Calu3 (cell line): ENCODE results near the gene CELF4. TPM values are rescaled to one million over a fixed set of nuclear protein-coding genes. Genes with fewer than 3 reads are reported as not detected.

Experiments used
- BruUV-seq: library from RNA; stranded (reverse); fragments of 400-500 nt; replicated peaks from 2 replicates; lab custom pipeline; 2021; lab: Mats Ljungman, UMichigan
- CTCF ChIA-PET: fragments of 300-600 bp; sonication (Branson Sonifier 250); formaldehyde crosslinking; loops from one replicate; lab custom pipeline; 2022; ENCODE audit warnings: antibody characterized with exemption; lab: Charles Lee
- DNase-seq: peaks from one replicate; pipeline ENCODE4 v3.0.0; 2022
- H3K27ac Mint-ChIP-seq: one replicate; pipeline ENCODE4 v1.8.0; 2022; ENCODE audit warnings: mixed read lengths; ENCODE audit not compliant: unreplicated experiment
- H3K27me3 Mint-ChIP-seq: one replicate; pipeline ENCODE4 v1.8.0; 2022; ENCODE audit warnings: mixed read lengths; ENCODE audit not compliant: unreplicated experiment
- H3K36me3 Mint-ChIP-seq: one replicate; pipeline ENCODE4 v1.8.0; 2022; ENCODE audit warnings: mild to moderate bottlenecking, moderate library complexity, mixed read lengths; ENCODE audit not compliant: insufficient read depth, unreplicated experiment
- H3K4me1 Mint-ChIP-seq: one replicate; pipeline ENCODE4 v1.8.0; 2022; ENCODE audit warnings: mild to moderate bottlenecking, low read depth, mixed read lengths; ENCODE audit not compliant: unreplicated experiment
- H3K4me3 Mint-ChIP-seq: one replicate; pipeline ENCODE4 v1.8.0; 2022; ENCODE audit warnings: mild to moderate bottlenecking, low read depth, moderate library complexity, mixed read lengths; ENCODE audit not compliant: unreplicated experiment
- H3K9me3 Mint-ChIP-seq: one replicate; pipeline ENCODE4 v1.8.0; 2022; ENCODE audit warnings: low read depth, mixed read lengths; ENCODE audit not compliant: unreplicated experiment
- intact Hi-C: fragments of 100-400 bp; cut with micrococcal nuclease; formaldehyde crosslinking; loops from one replicate; pipeline ENCODE4 v1.10.0; 2022; ENCODE audit not compliant: unreplicated experiment
- total RNA-seq: library from RNA; stranded (reverse); gene quantifications from 2 replicates; pipeline ENCODE4 v1.2.3, GENCODE V29; 2022
- TF ChIP-seq, protein P1 (sequence below): fragments of 200-600 bp; IDR thresholded peaks from one replicate; pipeline ENCODE4 v1.8.0; 2022; ENCODE audit warnings: antibody characterized with exemption; ENCODE audit not compliant: unreplicated experiment

Gene CELF4
- total RNA-seq, 1 experiment from 2014 or later, result 7.8 TPM

DNA sequence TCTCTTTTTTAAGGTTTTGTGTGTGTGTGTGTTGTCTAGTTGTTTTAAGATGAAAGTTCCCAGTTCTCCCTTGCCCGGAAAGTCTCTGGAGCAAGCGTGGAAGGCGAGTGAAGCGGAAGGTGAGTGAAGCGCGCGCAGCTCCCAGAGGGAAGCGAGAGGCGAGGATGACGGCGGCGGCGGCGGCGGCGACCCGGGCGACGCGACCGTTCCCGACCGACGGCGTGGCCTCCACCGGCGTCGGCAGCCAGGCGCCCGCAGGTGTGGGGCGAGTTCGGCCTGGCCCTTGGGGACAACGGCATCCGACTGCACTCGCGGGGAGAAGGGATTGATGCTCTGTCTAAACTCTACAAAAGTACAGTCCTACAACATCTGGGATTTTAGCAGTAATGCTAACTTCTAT, 321.9 kb downstream of the CELF4 start:
- no peak overlapping the region for H3K27ac Mint-ChIP-seq
- no peak overlapping the region for H3K4me3 Mint-ChIP-seq
- H3K9me3 Mint-ChIP-seq, result no peaks in the 10 kb centered on the region
- intact Hi-C loops, result no loop called here
- BruUV-seq, result no TSS peak
- peaks cover 11% of the 10 kb centered on the region for H3K4me1 Mint-ChIP-seq
- no peaks in the 10 kb centered on the region for H3K36me3 Mint-ChIP-seq
- DNase-seq, result no peak
- TF ChIP-seq, protein P1, sequence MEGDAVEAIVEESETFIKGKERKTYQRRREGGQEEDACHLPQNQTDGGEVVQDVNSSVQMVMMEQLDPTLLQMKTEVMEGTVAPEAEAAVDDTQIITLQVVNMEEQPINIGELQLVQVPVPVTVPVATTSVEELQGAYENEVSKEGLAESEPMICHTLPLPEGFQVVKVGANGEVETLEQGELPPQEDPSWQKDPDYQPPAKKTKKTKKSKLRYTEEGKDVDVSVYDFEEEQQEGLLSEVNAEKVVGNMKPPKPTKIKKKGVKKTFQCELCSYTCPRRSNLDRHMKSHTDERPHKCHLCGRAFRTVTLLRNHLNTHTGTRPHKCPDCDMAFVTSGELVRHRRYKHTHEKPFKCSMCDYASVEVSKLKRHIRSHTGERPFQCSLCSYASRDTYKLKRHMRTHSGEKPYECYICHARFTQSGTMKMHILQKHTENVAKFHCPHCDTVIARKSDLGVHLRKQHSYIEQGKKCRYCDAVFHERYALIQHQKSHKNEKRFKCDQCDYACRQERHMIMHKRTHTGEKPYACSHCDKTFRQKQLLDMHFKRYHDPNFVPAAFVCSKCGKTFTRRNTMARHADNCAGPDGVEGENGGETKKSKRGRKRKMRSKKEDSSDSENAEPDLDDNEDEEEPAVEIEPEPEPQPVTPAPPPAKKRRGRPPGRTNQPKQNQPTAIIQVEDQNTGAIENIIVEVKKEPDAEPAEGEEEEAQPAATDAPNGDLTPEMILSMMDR, result no peak
- CTCF ChIA-PET, result no interaction called here
- H3K27me3 Mint-ChIP-seq, result no peaks in the 10 kb centered on the region

DNA sequence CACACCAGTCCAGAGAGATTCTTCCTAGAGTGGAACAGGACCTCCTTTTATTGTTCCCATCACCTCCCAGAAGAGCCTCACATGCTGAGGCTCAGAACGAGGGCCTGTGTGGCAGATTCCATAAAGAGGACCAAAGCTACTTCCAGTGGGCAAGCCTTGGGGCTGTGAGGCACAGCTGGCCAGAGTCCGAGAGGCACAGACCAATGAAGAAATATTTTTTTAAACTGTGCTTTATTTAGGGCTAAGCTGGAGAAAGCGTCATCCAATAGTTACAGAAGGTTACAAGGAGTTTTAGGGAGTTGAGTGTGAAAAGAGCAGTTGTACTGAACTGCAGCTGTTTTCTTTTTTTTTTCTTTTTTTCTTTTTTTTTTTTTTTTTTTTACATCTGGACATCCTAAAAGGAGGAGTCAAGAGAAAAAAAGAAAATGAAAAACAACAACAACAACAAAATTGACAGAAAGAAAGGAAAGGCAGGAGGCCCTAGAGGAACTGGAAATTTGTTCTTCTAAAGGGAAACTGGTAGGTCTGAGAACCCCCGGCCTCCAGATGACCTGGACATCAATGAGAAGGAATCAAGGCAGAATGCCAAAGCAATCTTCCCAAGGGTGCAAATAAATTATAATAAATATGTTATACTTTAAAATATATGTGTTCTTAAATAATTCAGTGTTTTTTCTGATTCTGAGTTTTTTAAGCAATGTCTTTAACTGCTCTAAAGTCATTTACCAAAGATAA, 322.6 kb downstream of the CELF4 start:
- no peaks in the 10 kb centered on the region for H3K36me3 Mint-ChIP-seq
- H3K4me3 Mint-ChIP-seq, result no peak overlapping the region
- H3K4me1 Mint-ChIP-seq, result peaks cover 10% of the 10 kb centered on the region
- TF ChIP-seq, protein P1, result no peak
- no peaks in the 10 kb centered on the region for H3K9me3 Mint-ChIP-seq
- CTCF ChIA-PET, result no interaction called here
- no peaks in the 10 kb centered on the region for H3K27me3 Mint-ChIP-seq
- no peak overlapping the region for H3K27ac Mint-ChIP-seq
- intact Hi-C loops, result no loop called here
- DNase-seq, result no peak
- BruUV-seq, result no TSS peak

DNA sequence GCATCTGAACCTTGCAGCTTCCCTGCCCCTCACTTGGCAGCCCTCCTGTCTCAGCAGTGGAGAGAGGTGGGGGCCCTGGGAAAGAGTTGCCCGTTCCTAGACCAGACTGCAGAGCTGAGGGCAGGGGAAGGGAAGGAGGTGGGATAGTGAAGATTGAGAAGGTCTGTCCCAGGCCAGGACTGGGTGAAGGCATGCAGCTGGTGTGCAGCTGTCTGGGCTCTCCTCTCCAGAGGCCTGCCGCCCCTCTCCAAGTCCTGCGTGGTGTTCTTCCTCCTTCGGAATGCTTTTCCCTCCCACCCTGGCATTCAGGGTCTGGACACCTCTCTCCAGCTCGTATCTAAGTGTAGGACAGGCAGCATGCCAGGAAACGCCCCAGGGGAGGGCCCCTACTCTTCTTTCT, 323.5 kb downstream of the CELF4 start:
- no peak overlapping the region for H3K4me3 Mint-ChIP-seq
- H3K9me3 Mint-ChIP-seq, result no peaks in the 10 kb centered on the region
- BruUV-seq, result no TSS peak
- TF ChIP-seq, protein P1, result no peak
- H3K27ac Mint-ChIP-seq, result no peak overlapping the region
- intact Hi-C loops, result no loop called here
- CTCF ChIA-PET, result no interaction called here
- peaks cover 10% of the 10 kb centered on the region for H3K4me1 Mint-ChIP-seq
- no peaks in the 10 kb centered on the region for H3K36me3 Mint-ChIP-seq
- no peak for DNase-seq
- no peaks in the 10 kb centered on the region for H3K27me3 Mint-ChIP-seq

DNA sequence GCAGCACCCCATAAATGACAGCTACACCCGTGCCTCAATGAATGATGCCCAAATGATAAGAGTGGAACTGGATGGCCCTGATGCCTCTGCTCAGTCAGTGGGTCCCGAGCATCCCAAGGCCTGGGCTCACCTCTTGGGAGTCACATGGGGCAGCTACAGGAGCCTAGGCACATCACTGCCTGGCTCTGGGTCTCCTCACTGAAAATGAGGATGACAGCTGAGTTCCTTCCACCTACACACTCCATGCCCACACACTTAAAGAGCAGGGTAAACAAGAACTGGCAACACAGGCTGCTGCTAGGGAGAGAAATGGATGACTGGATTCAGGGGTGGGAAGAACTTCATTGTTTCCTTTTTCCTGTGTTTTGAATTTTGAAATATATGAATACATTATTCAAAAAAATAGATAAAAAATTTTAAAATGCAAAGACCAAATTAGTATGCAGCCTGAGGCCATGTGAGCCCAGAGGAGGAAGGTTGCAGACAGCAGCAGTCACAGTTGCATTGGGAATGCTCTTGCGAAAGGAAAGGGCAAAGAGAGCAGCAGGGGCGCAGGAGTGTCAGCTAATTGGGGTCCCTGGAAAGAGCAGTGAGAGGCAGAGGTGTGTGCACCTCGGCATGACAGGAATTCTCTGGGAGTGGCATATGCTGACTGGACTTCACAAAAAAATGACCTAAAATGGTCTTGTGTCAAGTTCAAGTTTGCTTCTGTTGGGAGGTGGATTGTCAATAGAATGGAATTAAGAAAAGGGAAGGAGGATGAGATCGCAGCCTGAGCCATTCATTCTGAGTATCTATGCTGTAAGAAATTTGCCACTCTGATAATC, 327.1 kb downstream of the CELF4 start:
- TF ChIP-seq, protein P1, result no peak
- no peak for DNase-seq
- no peaks in the 10 kb centered on the region for H3K36me3 Mint-ChIP-seq
- CTCF ChIA-PET, result no interaction called here
- H3K9me3 Mint-ChIP-seq, result no peaks in the 10 kb centered on the region
- H3K4me3 Mint-ChIP-seq, result no peak overlapping the region
- intact Hi-C loops, result no loop called here
- H3K4me1 Mint-ChIP-seq, result peaks cover 10% of the 10 kb centered on the region
- BruUV-seq, result no TSS peak
- no peak overlapping the region for H3K27ac Mint-ChIP-seq
- no peaks in the 10 kb centered on the region for H3K27me3 Mint-ChIP-seq
